ENCODE results near the gene CTBP2.
"Not testable (repeated sequence)": the region's sequence is repeated elsewhere in the genome, so short reads cannot be mapped to it uniquely, and the experiment has no call there.

Gene CTBP2

GRCh38 chr10:125156739-125157480 is 3.5 kb downstream of the CTBP2 start:
- no peak for DNase-seq

GRCh38 chr10:125156196-125156595 is 4.2 kb downstream of the CTBP2 start:
- DNase-seq = no peak

DNA sequence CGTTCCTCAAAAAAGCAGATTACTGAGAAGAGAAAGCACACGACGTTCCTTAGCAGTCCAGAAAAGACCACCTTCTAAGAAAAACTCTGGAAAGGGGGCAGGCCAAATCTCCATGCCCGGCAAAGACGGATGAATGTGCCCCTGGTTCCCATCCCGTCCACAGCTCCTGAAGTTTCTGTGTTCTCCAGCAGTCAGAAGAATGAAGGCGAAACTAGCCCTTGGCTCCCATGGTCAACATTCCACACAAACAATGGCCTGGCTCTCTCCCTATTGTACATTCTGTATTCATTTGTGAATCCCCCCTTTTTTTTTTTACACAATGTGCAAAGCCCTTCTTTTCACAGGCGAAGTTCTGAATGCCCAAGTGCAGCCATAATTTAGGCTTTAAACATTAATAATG is 5.3 kb downstream of the CTBP2 start:
- DNase-seq = no peak

DNA sequence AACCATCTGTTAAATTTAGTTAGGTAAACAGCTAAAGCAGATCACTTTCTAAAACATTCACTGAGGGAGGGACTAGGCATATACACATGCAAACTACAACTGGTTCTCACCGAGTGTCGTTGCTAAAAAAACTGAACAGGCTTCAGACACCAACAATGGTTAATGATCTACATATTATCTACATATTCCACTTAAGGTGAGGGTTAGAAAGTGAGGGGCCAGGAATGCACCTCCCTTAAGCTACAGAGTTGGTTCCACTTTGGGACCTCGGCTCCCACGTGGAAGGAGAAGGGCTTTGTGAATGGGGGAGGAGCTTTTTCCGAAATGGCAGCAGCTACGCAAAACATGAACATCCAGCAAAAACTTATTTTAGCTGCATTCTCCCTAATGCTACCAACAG is 5.8 kb downstream of the CTBP2 start:
- DNase-seq = no peak

GRCh38 chr10:125153703-125154490 is 6.5 kb downstream of the CTBP2 start:
- no peak for DNase-seq

- no peak for DNase-seq
Observed at GRCh38 chr10:125152450-125153368, 7.7 kb downstream of the CTBP2 start.

DNA sequence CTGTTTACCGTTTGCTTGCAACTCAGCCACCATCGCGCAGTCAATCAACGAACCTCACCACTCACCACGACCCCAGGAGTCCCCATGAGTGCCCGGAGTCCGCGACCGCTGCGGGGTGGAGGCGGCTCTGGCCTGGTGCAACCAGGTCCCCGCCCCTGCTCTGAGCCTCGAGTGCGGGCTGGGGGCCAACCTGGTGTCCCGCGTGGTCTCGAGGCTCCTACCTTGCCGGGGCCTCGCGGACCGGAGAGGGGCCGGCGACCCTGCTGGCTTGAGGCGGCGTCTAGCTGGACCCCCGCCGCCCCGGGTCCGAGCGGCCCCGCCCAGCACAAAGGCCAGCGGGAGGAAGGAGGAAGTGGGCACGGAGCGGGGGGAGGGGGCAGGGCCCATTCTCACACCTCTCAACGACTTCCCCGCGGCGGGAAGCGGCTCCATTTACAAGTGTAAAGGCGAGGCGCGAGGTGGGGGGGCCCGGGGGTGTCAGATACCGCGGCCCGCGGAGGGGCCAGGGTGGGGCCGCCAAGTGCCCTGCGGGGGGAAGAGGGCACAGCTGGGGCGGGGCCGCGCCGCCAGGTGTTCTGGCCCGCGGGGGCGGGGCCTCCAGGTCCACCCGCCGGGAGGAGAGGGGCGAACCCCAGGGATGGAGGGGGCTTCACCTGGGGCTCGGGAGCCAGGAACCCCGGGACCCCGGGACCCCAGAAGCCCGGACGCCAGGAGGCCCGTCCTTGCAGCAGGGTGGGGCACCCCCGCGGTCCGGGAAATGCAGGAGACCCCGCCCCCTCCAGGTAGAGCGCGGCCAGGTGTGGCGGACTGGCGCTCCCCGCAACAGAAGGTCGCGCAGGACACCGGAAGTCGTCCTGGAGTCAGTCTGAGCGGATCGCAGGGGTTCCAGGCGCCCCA is 8.6 kb downstream of the CTBP2 start:
- DNase-seq = peak; percentile 24

GRCh38 chr10:125151170-125151552 is 9.2 kb downstream of the CTBP2 start:
- no peak for DNase-seq

- DNase-seq = not testable (repeated sequence)
Observed at GRCh38 chr10:125150376-125151083, 9.8 kb downstream of the CTBP2 start.

- DNase-seq = no peak
Observed at GRCh38 chr10:125149680-125150047, 10.7 kb downstream of the CTBP2 start.

DNA sequence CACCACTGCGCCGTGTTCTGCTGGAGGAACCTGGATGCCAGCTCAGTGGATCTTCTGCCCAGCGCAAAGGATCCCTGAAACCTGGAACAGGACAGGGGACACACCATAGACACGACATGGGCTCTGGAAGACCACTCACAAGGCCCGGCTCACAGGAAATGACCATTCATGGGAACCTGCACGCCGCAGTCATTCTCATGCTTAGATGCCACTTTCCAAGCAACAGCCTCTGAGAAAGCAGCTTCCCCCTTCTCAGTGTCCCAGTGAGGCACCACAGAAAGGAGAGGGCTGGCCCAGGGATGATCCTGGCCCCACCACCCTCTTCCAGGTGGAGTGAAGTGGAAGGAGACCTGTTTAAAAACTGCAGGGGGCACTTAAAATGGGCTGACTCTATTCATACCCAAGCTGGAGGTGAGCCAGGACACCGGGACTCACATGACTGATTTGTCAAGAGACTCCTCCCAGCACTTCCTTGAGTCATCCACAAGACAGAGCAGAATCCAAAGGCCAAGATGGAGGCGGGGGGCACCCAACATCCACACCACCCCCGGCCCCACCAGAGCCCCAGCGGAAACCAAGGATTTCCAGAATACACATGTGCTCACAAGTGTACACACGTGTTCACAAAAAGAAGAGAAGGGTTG is 11.2 kb downstream of the CTBP2 start:
- DNase-seq = no peak

GRCh38 chr10:125148528-125148927 is 11.8 kb downstream of the CTBP2 start:
- DNase-seq = no peak

GRCh38 chr10:125147971-125148439 is 12.4 kb downstream of the CTBP2 start:
- no peak for DNase-seq

DNA sequence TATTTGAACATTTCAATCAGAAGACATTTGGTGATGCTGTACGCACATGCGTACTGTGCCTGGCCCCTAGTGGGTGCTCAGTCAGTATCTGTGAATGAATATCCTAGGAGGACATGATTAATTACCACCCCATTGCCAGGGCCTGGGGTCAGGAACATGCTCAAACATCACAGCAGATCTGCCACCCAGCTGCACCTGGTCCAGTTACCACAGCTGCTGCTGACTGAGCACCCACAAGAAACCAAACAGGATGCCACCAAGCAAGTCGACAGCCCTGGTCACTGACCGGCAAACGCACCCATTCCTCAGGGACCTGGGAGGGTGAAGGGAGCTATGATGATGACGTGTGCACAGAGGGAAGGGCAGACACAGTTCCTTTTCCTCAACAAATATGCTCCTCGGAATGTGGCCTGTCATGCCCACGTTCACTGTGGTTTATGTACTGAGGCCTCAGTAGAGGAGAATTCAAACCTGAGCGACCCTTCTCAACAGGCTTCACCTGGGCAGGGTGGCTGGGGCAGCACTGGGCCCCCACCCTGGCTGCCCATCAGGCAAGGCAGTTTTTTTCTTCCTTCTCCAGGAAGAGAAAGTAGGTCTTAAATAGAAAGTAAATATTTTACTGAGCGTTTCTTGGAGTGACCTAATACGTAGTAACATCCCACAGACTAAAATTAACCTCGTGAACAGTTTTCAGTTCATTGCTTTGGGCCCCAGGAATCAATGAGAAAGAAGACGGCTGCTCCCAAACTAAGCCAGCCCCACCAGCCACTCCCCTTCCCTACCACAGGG is 13.4 kb downstream of the CTBP2 start:
- DNase-seq = no peak

- DNase-seq = no peak
Observed at GRCh38 chr10:125145636-125146035, 14.7 kb downstream of the CTBP2 start.

- DNase-seq = no peak
Observed at GRCh38 chr10:125144693-125145623, 15.4 kb downstream of the CTBP2 start.

DNA sequence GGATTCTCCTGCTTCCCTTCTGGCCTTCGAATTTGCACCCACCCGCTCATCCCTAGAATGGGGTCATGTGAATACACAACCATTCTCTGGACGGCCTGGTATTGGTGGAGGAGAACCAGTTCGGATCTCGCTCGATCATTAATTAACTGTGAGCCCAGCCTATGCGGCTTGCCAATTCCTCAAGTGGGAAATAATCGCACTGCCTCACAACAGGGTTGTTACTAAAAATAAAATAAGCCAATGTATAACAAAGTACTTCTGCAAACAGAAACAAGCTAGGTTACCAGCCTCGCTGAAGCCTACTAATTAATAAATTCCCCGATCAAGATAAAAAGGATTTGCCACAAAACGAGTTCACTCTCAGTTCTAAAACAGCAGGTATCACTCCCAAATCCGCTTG is 16.2 kb downstream of the CTBP2 start:
- DNase-seq = no peak

DNA sequence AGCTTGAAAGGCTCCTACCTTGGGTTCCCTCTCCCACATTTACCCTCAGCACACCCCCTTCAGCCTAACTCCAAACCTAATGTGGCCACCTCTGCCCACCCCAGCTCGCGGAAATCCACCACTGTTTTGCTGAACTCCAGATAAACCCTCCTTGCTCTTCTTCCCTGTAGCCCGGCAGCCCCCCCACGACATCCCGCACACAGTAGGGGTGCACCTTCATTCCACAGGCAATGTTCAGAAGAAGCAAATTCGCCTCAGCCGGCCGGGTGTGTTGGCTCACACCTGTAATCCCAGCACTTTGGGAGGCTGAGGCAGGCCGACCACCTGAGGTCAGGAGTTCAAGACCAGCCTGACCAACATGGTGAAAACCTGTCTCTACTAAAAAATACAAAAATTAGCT is 17.4 kb downstream of the CTBP2 start:
- no peak for DNase-seq

All from CD4-positive, alpha-beta T cell treated with Interleukin-17A for 1 hour (primary cell).